Liver (tissue), 3 donors: ENCODE results near the gene SLC24A3.

Experiments used
- MAX ChIP-seq: IDR thresholded peaks from 2 replicates; pipeline ENCODE4 v1.6.1; 2016; ENCODE audit warnings: antibody characterized with exemption
- RAD21 ChIP-seq, 2 donors: IDR thresholded peaks; 2 replicates each; pipeline ENCODE4 v1.6.1; 2016; ENCODE audit warnings: antibody characterized with exemption in 2 of 2, mild to moderate bottlenecking in 2 of 2
- TF ChIP-seq, protein P1 (sequence below): fragments of 150-350 bp; IDR thresholded peaks from 2 replicates; pipeline ENCODE4 v1.5.1; 2017; ENCODE audit warnings: improper control_type of control experiment, low read depth, low read length; ENCODE audit not compliant: missing input control
- donor health status: healthy.
- donor health status: healthy.

- TF ChIP-seq, protein P1, sequence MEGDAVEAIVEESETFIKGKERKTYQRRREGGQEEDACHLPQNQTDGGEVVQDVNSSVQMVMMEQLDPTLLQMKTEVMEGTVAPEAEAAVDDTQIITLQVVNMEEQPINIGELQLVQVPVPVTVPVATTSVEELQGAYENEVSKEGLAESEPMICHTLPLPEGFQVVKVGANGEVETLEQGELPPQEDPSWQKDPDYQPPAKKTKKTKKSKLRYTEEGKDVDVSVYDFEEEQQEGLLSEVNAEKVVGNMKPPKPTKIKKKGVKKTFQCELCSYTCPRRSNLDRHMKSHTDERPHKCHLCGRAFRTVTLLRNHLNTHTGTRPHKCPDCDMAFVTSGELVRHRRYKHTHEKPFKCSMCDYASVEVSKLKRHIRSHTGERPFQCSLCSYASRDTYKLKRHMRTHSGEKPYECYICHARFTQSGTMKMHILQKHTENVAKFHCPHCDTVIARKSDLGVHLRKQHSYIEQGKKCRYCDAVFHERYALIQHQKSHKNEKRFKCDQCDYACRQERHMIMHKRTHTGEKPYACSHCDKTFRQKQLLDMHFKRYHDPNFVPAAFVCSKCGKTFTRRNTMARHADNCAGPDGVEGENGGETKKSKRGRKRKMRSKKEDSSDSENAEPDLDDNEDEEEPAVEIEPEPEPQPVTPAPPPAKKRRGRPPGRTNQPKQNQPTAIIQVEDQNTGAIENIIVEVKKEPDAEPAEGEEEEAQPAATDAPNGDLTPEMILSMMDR, result no peak
- no peak for TF ChIP-seq MAX
- TF ChIP-seq RAD21 (IDR thresholded peaks at IDR 0.05), result no peak
Measured at GRCh38 chr20:19729672-19730071, 517.2 kb downstream of the SLC24A3 start.
